WTC11 (cell line): Measurements from ENCODE around the gene PXK. TPM values are rescaled to one million over a fixed set of nuclear protein-coding genes. Genes with fewer than 3 reads are reported as not detected.

ENCODE experiments used
- ATAC-seq: fragments of 200-7000 bp; cut with Tn5 transposase; 2 replicates; pipeline ENCODE4 v1.10.0; 2021; ENCODE audit warnings: mild to moderate bottlenecking, moderate library complexity
- CTCF ChIA-PET: fragments of 300-600 bp; sonication (Branson Sonifier 250); formaldehyde crosslinking; loops from one replicate; lab custom pipeline; 2021; ENCODE audit warnings: antibody characterized with exemption; lab: Charles Lee
- POLR2A ChIA-PET: fragments of 350-600 bp; sonication (Branson Sonifier 250); formaldehyde crosslinking; loops from one replicate; lab custom pipeline; 2021; ENCODE audit warnings: antibody characterized with exemption; lab: Charles Lee
- DNase-seq: peaks from one replicate; pipeline ENCODE4 v3.0.0; 2021; ENCODE audit warnings: low spot score
- H3K27ac Mint-ChIP-seq: 2 replicates; pipeline ENCODE4 v1.8.0; 2021; ENCODE audit warnings: mixed read lengths
- H3K27me3 Mint-ChIP-seq: 2 replicates; pipeline ENCODE4 v1.8.0; 2021; ENCODE audit warnings: low read depth, mild to moderate bottlenecking, moderate library complexity, mixed read lengths
- H3K36me3 Mint-ChIP-seq: 2 replicates; pipeline ENCODE4 v1.8.0; 2021; ENCODE audit warnings: mixed read lengths
- H3K4me1 Mint-ChIP-seq: 2 replicates; pipeline ENCODE4 v1.8.0; 2022; ENCODE audit warnings: mixed read lengths
- H3K4me3 Mint-ChIP-seq: 2 replicates; pipeline ENCODE4 v1.8.0; 2021; ENCODE audit warnings: mild to moderate bottlenecking, moderate library complexity, mixed read lengths
- H3K9me3 Mint-ChIP-seq: 2 replicates; pipeline ENCODE4 v1.8.0; 2021; ENCODE audit warnings: mixed read lengths
- ATF1 ChIP-seq: sonication (generic); formaldehyde crosslinking; IDR thresholded peaks from 2 replicates; pipeline ENCODE4 v1.8.1; 2023; ENCODE audit warnings: mild to moderate bottlenecking, moderate library complexity, missing genetic modification reagents
- ATF3 ChIP-seq: sonication (generic); formaldehyde crosslinking; conservative IDR thresholded peaks from 2 replicates; pipeline ENCODE4 v1.8.1; 2022; ENCODE audit warnings: mild to moderate bottlenecking, missing genetic modification reagents
- ATF6 ChIP-seq: sonication (generic); formaldehyde crosslinking; IDR thresholded peaks from 2 replicates; pipeline ENCODE4 v1.8.1; 2023; ENCODE audit warnings: mild to moderate bottlenecking, missing genetic modification reagents
- E2F1 ChIP-seq: sonication (generic); formaldehyde crosslinking; IDR thresholded peaks from 2 replicates; pipeline ENCODE4 v1.8.0; 2022; ENCODE audit warnings: mild to moderate bottlenecking, missing genetic modification reagents
- ELF4 ChIP-seq: sonication (generic); formaldehyde crosslinking; IDR thresholded peaks from 2 replicates; pipeline ENCODE4 v1.8.1; 2022; ENCODE audit warnings: low read depth, mild to moderate bottlenecking, moderate library complexity, missing genetic modification reagents
- FOXP1 ChIP-seq: sonication (generic); formaldehyde crosslinking; IDR thresholded peaks from 2 replicates; pipeline ENCODE4 v1.8.0; 2022; ENCODE audit warnings: missing genetic modification reagents, mild to moderate bottlenecking, moderate library complexity, borderline replicate concordance
- GRHL2 ChIP-seq: fragments of 250-450 bp; sonication (Bioruptor Pico); IDR thresholded peaks from 2 replicates; pipeline ENCODE4 v1.8.0; 2022; ENCODE audit warnings: mild to moderate bottlenecking, moderate library complexity; ENCODE audit not compliant: insufficient replicate concordance, severe bottlenecking
- MYBL2 ChIP-seq: sonication (generic); formaldehyde crosslinking; IDR thresholded peaks from 2 replicates; pipeline ENCODE4 v1.8.1; 2023; ENCODE audit warnings: mild to moderate bottlenecking, moderate library complexity, missing genetic modification reagents
- NR3C1 ChIP-seq: sonication (generic); formaldehyde crosslinking; conservative IDR thresholded peaks from 2 replicates; pipeline ENCODE4 v1.8.1; 2023; ENCODE audit warnings: low read depth, mild to moderate bottlenecking, missing genetic modification reagents
- RORB ChIP-seq: fragments of 250-450 bp; sonication (Bioruptor Pico); IDR thresholded peaks from 2 replicates; pipeline ENCODE4 v1.9.0; 2021; ENCODE audit warnings: mild to moderate bottlenecking
- SMAD3 ChIP-seq: sonication (generic); formaldehyde crosslinking; IDR thresholded peaks from 2 replicates; pipeline ENCODE4 v1.8.0; 2022; ENCODE audit warnings: missing genetic modification reagents, mild to moderate bottlenecking, borderline replicate concordance
- SOX15 ChIP-seq: fragments of 250-450 bp; sonication (Bioruptor Pico); IDR thresholded peaks from 2 replicates; pipeline ENCODE4 v1.9.0; 2021; ENCODE audit warnings: mild to moderate bottlenecking
- SP1 ChIP-seq: sonication (generic); formaldehyde crosslinking; conservative IDR thresholded peaks from 2 replicates; pipeline ENCODE4 v1.8.1; 2022; ENCODE audit warnings: missing genetic modification reagents
- TP53 ChIP-seq: sonication (generic); formaldehyde crosslinking; IDR thresholded peaks from 2 replicates; pipeline ENCODE4 v1.8.1; 2023; ENCODE audit warnings: mild to moderate bottlenecking, missing genetic modification reagents
- ZNF317 ChIP-seq: sonication (generic); formaldehyde crosslinking; IDR thresholded peaks from 2 replicates; pipeline ENCODE4 v1.8.1; 2023; ENCODE audit warnings: low read depth, mild to moderate bottlenecking, moderate library complexity, missing genetic modification reagents, borderline replicate concordance
- ZNF396 ChIP-seq: fragments of 250-450 bp; sonication (Bioruptor Pico); IDR thresholded peaks from 2 replicates; pipeline ENCODE4 v1.8.0; 2021; ENCODE audit warnings: mild to moderate bottlenecking, moderate library complexity, borderline replicate concordance
- ZNF512 ChIP-seq: sonication (generic); formaldehyde crosslinking; IDR thresholded peaks from 2 replicates; pipeline ENCODE4 v1.8.1; 2022; ENCODE audit warnings: missing genetic modification reagents, borderline replicate concordance
- total RNA-seq: library from RNA; stranded (reverse); gene quantifications from 3 replicates; pipeline ENCODE4 v1.2.3, GENCODE V29; 2021

The PXK gene
- total RNA-seq, 1 experiment from 2014 or later = 9.4 TPM

- TF ChIP-seq E2F1 (CRISPR knock-in tag) = no peak
These were observed 50.8 kb downstream of the PXK start (continued) for GRCh38 chr3:58383476-58383875.

GRCh38 chr3:58383904-58384303 is 51.2 kb downstream of the PXK start:
- Mint-ChIP-seq H3K9me3 (no peaks in the 10 kb centered on the region), H3K27ac (no peak overlapping the region), H3K27me3 (no peaks in the 10 kb centered on the region), H3K4me3 (no peak overlapping the region), H3K36me3 (no peaks in the 10 kb centered on the region), H3K4me1 (peaks cover 35% of the 10 kb centered on the region)
- ChIA-PET CTCF (no interaction called here), POLR2A (no interaction called here)
- ATAC-seq = no peak
- DNase-seq = no peak
- TF ChIP-seq GRHL2 (CRISPR knock-in tag) = no peak
- TF ChIP-seq TP53 (CRISPR knock-in tag) = no peak
- no peak for TF ChIP-seq SOX15 (CRISPR knock-in tag)
- TF ChIP-seq ELF4 (CRISPR knock-in tag) = no peak
- TF ChIP-seq NR3C1 (CRISPR knock-in tag) = no peak
- no peak for TF ChIP-seq ZNF396 (CRISPR knock-in tag)

- DNase-seq (no peak), ATAC-seq (no peak)
- Mint-ChIP-seq H3K9me3 (no peaks in the 10 kb centered on the region), H3K4me3 (no peak overlapping the region), H3K27me3 (no peaks in the 10 kb centered on the region), H3K4me1 (peaks cover 32% of the 10 kb centered on the region), H3K36me3 (no peaks in the 10 kb centered on the region), H3K27ac (no peak overlapping the region)
- TF ChIP-seq FOXP1 (CRISPR knock-in tag) = no peak
- TF ChIP-seq ZNF317 = no peak
- no peak for TF ChIP-seq MYBL2 (CRISPR knock-in tag)
- no peak for TF ChIP-seq RORB
- no peak for TF ChIP-seq ATF6 (CRISPR knock-in tag)
- no peak for TF ChIP-seq ZNF396 (CRISPR knock-in tag)
- no peak for TF ChIP-seq ATF3 (CRISPR knock-in tag)
- TF ChIP-seq SMAD3 = no peak
- no peak for TF ChIP-seq ATF1 (CRISPR knock-in tag)
- no peak for TF ChIP-seq SP1 (CRISPR knock-in tag)
- no peak for TF ChIP-seq ZNF512 (CRISPR knock-in tag)
- POLR2A ChIA-PET = no interaction called here
- CTCF ChIA-PET = no interaction called here
These were observed 51.8 kb downstream of the PXK start for GRCh38 chr3:58384381-58385090.
